Psoas muscle (tissue), 8 donors: Measurements from ENCODE around the gene NCOA7. TPM values are rescaled to one million over a fixed set of nuclear protein-coding genes. Genes with fewer than 3 reads are reported as not detected.

ENCODE experiments used
- ATAC-seq, 4 donors: fragments of 200-7000 bp; cut with Tn5 transposase; one replicate each; pipeline ENCODE4 v1.9.1; 2020; ENCODE audit warnings: moderate library complexity in 3 of 4, mild to moderate bottlenecking in 2 of 4
- DNase-seq, 2 donors: peaks; one replicate each; pipeline ENCODE4 v3.0.0-alpha.2; 2020
- H3K27ac ChIP-seq: fragments of 200-600 bp; one replicate; pipeline ENCODE4 v1.8.0; 2022
- H3K27me3 ChIP-seq, 3 donors: fragments of 200-600 bp in 1 of 3; one replicate each; pipeline versions ENCODE4 v1.6.1 to v1.8.0; 2013 to 2022; ENCODE audit warnings: low read length in 2 of 3, mild to moderate bottlenecking in 2 of 3, moderate library complexity in 1 of 3; ENCODE audit not compliant: insufficient read depth in 3 of 3
- H3K36me3 ChIP-seq, 2 donors: fragments of 200-600 bp in 1 of 2; one replicate each; pipeline versions ENCODE4 v1.6.1 to v1.8.0; 2013 to 2022; ENCODE audit warnings: low read depth in 1 of 2, mild to moderate bottlenecking in 1 of 2, moderate library complexity in 1 of 2; ENCODE audit not compliant: insufficient read depth in 1 of 2
- H3K4me1 ChIP-seq: fragments of 200-600 bp; one replicate; pipeline ENCODE4 v1.8.0; 2022
- H3K4me3 ChIP-seq: fragments of 200-600 bp; one replicate; pipeline ENCODE4 v1.8.0; 2022; ENCODE audit warnings: mild to moderate bottlenecking
- H3K9me3 ChIP-seq: fragments of 200-600 bp; one replicate; pipeline ENCODE4 v1.8.0; 2022
- CTCF ChIP-seq: fragments of 200-600 bp; IDR thresholded peaks from one replicate; pipeline ENCODE4 v1.8.0; 2022; ENCODE audit warnings: antibody characterized with exemption
- WGBS, 3 donors: extraction: QIAGEN DNeasy Blood & Tissue Kit; methylation state at CpG; one replicate each; pipeline versions ENCODE4 v1.1.6 to v1.1.7; 2013; 5-methylcytosine and 5-hydroxymethylcytosine counted together
- intact Hi-C, 2 donors: fragments of 100-400 bp; cut with DNase I; formaldehyde crosslinking; loops; one replicate each; pipeline versions ENCODE4 v1.11.0 to v1.14.2; 2022
- polyA plus RNA-seq, 3 donors: library from polyadenylated mRNA; stranded (reverse); fragments of 200-250 nt; gene quantifications; one replicate each; pipeline ENCODE4 v1.2.3, GENCODE V29; 2013
- total RNA-seq, 4 donors: library from RNA; stranded (reverse); fragmentation: NEBNext Ultra II Directional in 2 of 4; extraction: Animal tissue kit (Norgen Biotek cat#: 25700) in 2 of 4; gene quantifications; one replicate each; pipeline versions ENCODE4 v1.2.1 to v1.2.4, GENCODE V29; 2021 to 2023
- donor health status: healthy with polysubstance abuse.
- donor health status: DM: no; HTN: no; CAD: no; lungs with moderate emphysema.
- donor health status: Bipolar disorder and iron deficiency.
- donor health status: healthy.
- donor health status: DM: yes; HTN: yes; CAD: no.
- donor health status: DM: no; HTN: no; CAD: no.
- donor health status: DM: no; HTN: no; CAD: no.
- donor health status: DM: yes; HTN: yes; CAD: no.

Gene NCOA7
- total and polyA plus RNA-seq, 7 donors: 3.1 to 22.5 (median 8.2) TPM

DNA sequence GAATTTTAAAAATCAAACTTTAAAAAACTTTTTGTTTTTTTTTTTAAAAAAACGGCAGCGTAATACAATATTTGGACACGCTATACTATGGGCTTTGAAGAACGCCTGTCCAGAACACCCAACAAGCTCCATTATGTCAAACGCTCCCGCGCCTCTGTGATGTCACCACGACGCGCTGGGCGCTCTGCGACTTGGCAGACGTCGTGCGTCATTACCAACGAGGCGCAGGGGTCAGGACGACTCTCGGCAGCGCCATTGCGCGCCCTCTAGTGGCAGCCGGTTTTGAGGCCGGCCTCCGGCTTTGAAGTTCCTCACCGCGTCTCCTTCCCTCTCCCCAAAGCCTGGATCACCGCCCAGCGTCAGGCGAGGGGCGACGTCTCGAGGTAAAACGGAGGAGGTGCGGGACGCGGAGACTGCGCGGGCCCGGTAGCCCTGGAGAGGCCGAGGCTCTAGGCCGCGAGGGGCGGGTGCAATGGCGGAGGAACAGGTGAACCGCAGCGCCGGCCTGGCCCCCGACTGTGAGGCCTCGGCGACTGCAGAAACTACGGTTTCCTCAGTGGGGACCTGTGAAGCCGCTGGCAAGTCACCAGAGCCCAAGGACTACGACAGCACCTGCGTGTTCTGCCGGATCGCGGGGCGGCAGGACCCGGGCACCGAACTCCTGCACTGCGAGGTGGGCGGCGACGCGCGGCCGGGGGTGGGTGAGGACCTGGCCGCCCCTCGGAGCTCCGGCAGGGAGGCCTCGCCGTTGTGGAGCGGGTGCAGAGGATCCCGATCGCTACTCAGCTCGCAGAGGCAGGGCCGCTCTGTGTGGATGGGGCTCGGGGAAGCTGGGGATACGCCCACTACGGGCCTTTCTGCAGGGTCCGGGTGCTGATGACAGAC lies 166.0 kb downstream of the NCOA7 start, which contains the start of gene HINT3:
HINT3 (plus strand) TSS at position 265 of the 885 bp plus-strand sequence; CDS start at position 473, 208 bp downstream.
- peak within 1 kb of the TSS; percentile 98 for H3K27ac ChIP-seq
- H3K4me1 ChIP-seq: peaks cover 12% of the 10 kb centered on the region
- H3K9me3 ChIP-seq: no peaks in the 10 kb centered on the region
- H3K27me3 ChIP-seq: peaks cover 0 to 10% (median 0%) of the 10 kb centered on the region in 3 donors
- WGBS, 3 donors: 0 to 1% (median 0%) methylated on average over 77 to 82 of the region's 82 CpGs
- H3K4me3 ChIP-seq: peak within 1 kb of the TSS; percentile 97
- intact Hi-C loops: loop anchor here (5.0 to 10.0 kb wide), 5 partner anchors 39 to 649 kb away; partner anchors contain the start of gene NCOA7 (in 1 of the 2)
- DNase-seq: peak; percentile 98 to 99
- peaks cover 0 to 9% of the 10 kb centered on the region in 2 donors for H3K36me3 ChIP-seq
- peak; percentile 97 for TF ChIP-seq CTCF
- peak; percentile 97 to 98 (median 97) for ATAC-seq

DNA sequence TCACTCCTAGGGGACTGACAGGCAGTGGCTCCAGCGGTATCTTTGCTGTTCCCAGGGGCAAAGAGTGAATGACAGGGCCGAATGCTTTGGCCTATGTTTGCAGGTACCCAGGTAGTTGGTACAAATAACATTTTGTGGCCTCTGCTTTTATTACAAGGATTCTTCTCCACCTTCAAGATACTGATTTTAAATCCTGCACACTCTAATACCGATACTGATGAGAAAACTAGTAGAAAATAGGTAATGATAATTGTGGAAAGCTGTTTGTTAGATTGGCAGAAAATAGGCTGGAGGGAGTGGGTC lies 166.6 kb downstream of the NCOA7 start:
- peaks cover 12% of the 10 kb centered on the region for H3K4me1 ChIP-seq
- no peaks in the 10 kb centered on the region for H3K9me3 ChIP-seq
- intact Hi-C loops: loop anchor here (5.0 to 10.0 kb wide), 5 partner anchors 40 to 650 kb away; partner anchors contain the start of gene NCOA7 (in 1 of the 2)
- H3K4me3 ChIP-seq: peak overlapping the region; percentile 97
- H3K36me3 ChIP-seq: peaks cover 0 to 9% of the 10 kb centered on the region in 2 donors
- WGBS, 3 donors: 2 to 6% (median 2%) methylated on average over 3 of the region's 3 CpGs
- no peak for DNase-seq
- peak overlapping the region; percentile 98 for H3K27ac ChIP-seq
- ATAC-seq: no peak
- peaks cover 0 to 10% (median 0%) of the 10 kb centered on the region in 3 donors for H3K27me3 ChIP-seq
- no peak for TF ChIP-seq CTCF

GRCh38 chr6:125957845-125958244 lies 167.1 kb downstream of the NCOA7 start:
- Histone ChIP-seq H3K27me3 (peaks cover 0 to 8% (median 0%) of the 10 kb centered on the region in 3 donors), H3K4me1 (peaks cover 15% of the 10 kb centered on the region), H3K27ac (peak overlapping the region; percentile 98), H3K9me3 (no peaks in the 10 kb centered on the region), H3K4me3 (peak overlapping the region; percentile 97), H3K36me3 (peaks cover 0 to 9% of the 10 kb centered on the region in 2 donors)
- intact Hi-C loops: loop anchor here (2.0 to 10.0 kb wide), 6 partner anchors 41 to 651 kb away; partner anchors contain the start of gene NCOA7 (in 1 of the 2)
- DNase-seq (no peak), ATAC-seq (peak in 2 of 4 donors; percentile 25 to 53)
- no peak for TF ChIP-seq CTCF
- 44 to 49% (median 45%) methylated on average over 4 of the region's 4 CpGs for WGBS, 3 donors

DNA sequence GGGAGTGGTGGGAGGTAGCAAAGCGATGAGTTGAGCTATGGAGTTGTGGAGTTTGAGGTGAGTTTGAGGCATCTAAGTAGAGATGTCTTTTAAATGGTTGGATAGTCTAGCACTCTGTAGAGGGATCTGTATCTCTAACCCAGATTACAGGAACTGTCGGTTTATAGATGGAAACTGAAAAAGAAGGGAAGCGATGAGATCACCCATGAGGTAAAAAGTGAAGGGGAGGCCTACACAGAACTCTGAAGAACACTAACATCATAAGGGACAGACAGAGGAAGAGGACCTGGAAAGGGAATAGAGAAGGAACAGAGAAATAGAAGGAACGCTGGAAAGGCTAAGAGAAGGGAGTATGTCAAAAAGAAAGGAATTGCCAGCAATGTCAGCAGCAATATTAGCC lies 168.3 kb downstream of the NCOA7 start:
- 78 to 95% (median 93%) methylated on average over 4 of the region's 4 CpGs for WGBS, 3 donors
- H3K36me3 ChIP-seq: peaks cover 0 to 9% of the 10 kb centered on the region in 2 donors
- no peak overlapping the region for H3K4me3 ChIP-seq
- H3K27ac ChIP-seq: no peak overlapping the region
- H3K27me3 ChIP-seq: no peaks in the 10 kb centered on the region
- peaks cover 24% of the 10 kb centered on the region for H3K4me1 ChIP-seq
- H3K9me3 ChIP-seq: no peaks in the 10 kb centered on the region
- DNase-seq (no peak), ATAC-seq (no peak)
- intact Hi-C loops: loop anchor here (2.0 to 10.0 kb wide), 6 partner anchors 42 to 652 kb away; partner anchors contain the start of gene NCOA7 (in 1 of the 2)
- TF ChIP-seq CTCF: no peak
